Activated T-helper 1 cell treated with anti-CD3 and anti-CD28 coated beads, Interleukin-12 subunit alpha, Interleukin-12 subunit beta, Interleukin-2, Interleukin-4 antibody, amounts not matched to agents 30 ng/mL and 10 ng/mL and 1 ng/mL, durations not matched to agents 14 hours and 24 hours and 36 hours (primary cell): ENCODE results near the gene RMI1. TPM values are rescaled to one million over a fixed set of nuclear protein-coding genes. Genes with fewer than 3 reads are reported as not detected.
"Not testable (repeated sequence)": the region's sequence is repeated elsewhere in the genome, so short reads cannot be mapped to it uniquely, and the experiment has no call there.

Source experiments
- DNase-seq: peaks from one replicate; pipeline ENCODE4 v3.0.0; 2021; ENCODE audit warnings: low spot score
- H3K27ac Mint-ChIP-seq: one replicate; pipeline ENCODE4 v1.8.0; 2021; ENCODE audit warnings: mild to moderate bottlenecking, mixed read lengths
- H3K27me3 Mint-ChIP-seq: one replicate; pipeline ENCODE4 v1.8.0; 2022; ENCODE audit warnings: mild to moderate bottlenecking, moderate library complexity, mixed read lengths; ENCODE audit not compliant: insufficient read depth
- H3K36me3 Mint-ChIP-seq: one replicate; pipeline ENCODE4 v1.8.0; 2021; ENCODE audit warnings: low read depth, mixed read lengths
- H3K4me1 Mint-ChIP-seq: one replicate; pipeline ENCODE4 v1.8.0; 2021; ENCODE audit warnings: low read depth, mixed read lengths
- H3K4me3 Mint-ChIP-seq: one replicate; pipeline ENCODE4 v1.8.0; 2021; ENCODE audit warnings: mild to moderate bottlenecking, moderate library complexity, mixed read lengths
- H3K9me3 Mint-ChIP-seq: one replicate; pipeline ENCODE4 v1.8.0; 2021; ENCODE audit warnings: mixed read lengths
- intact Hi-C: fragments of 100-400 bp; cut with micrococcal nuclease; formaldehyde crosslinking; loops from one replicate; pipeline ENCODE4 v1.15.1; 2024
- total RNA-seq: library from RNA; stranded (reverse); gene quantifications from 2 replicates; pipeline ENCODE4 v1.2.3, GENCODE V29; 2022

Gene RMI1
- 25.6 and 27.4 TPM in 2 replicates for total RNA-seq

GRCh38 chr9:83980395-83981125 lies at the start of gene RMI1:
Gene RMI1, plus strand, starts transcription at chr9:83980805. Its CDS starts 20,182 bp downstream, at chr9:84000987.
- Mint-ChIP-seq H3K36me3 (peaks cover 41% of the 10 kb centered on the region), H3K4me3 (peak within 1 kb of the TSS; percentile 95), H3K4me1 (peaks cover 51% of the 10 kb centered on the region), H3K27ac (peak within 1 kb of the TSS; percentile 100), H3K27me3 (peaks cover 2% of the 10 kb centered on the region), H3K9me3 (no peaks in the 10 kb centered on the region)
- DNase-seq = peak; percentile 96
- intact Hi-C loops = loop anchor here (1.0 to 10.0 kb wide), 10 partner anchors 24 to 1762 kb away; partner anchors contain the start of genes GKAP1, IDNK, KIF27 and UBQLN1

- peaks cover 3% of the 10 kb centered on the region for H3K27me3 Mint-ChIP-seq
- H3K9me3 Mint-ChIP-seq = no peaks in the 10 kb centered on the region
- no peak for DNase-seq
- H3K36me3 Mint-ChIP-seq = no peaks in the 10 kb centered on the region
- intact Hi-C loops = no loop called here
- no peak overlapping the region for H3K27ac Mint-ChIP-seq
- peaks cover 13% of the 10 kb centered on the region for H3K4me1 Mint-ChIP-seq
- no peak overlapping the region for H3K4me3 Mint-ChIP-seq
Measured at GRCh38 chr9:83930881-83931280, 49.7 kb upstream of the RMI1 start.

- intact Hi-C loops = no loop called here
Measured at GRCh38 chr9:83932011-83932410, 48.6 kb upstream of the RMI1 start.

DNA sequence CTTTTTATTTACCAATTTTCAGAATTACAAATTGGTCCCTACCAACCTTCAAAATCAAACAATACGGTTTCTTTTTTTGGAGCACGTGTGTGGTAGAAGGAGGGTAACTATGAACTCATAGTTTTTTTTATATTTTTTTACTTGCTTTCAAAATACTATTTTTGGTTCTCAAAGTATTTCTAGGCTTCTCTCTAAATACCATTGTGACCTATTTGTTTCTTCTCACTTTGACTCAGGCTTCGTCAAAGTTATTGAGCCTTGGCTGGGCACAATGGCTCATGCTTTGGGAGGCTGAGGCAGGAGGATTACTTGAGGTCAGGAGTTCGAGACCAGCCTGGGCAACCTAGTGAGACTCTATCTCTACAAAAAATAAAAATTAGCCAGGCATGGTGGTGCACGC lies 47.8 kb upstream of the RMI1 start:
- intact Hi-C loops = no loop called here

More at GRCh38 chr9:83932011-83932410, 48.6 kb upstream of the RMI1 start:
- Mint-ChIP-seq H3K9me3 (no peaks in the 10 kb centered on the region), H3K27ac (no peak overlapping the region), H3K4me1 (peaks cover 13% of the 10 kb centered on the region), H3K36me3 (no peaks in the 10 kb centered on the region), H3K27me3 (peaks cover 3% of the 10 kb centered on the region), H3K4me3 (no peak overlapping the region)
- no peak for DNase-seq

GRCh38 chr9:83933790-83934189 lies 46.8 kb upstream of the RMI1 start:
- Mint-ChIP-seq H3K4me3 (no peak overlapping the region), H3K4me1 (peaks cover 19% of the 10 kb centered on the region), H3K27me3 (peaks cover 3% of the 10 kb centered on the region), H3K27ac (no peak overlapping the region), H3K9me3 (no peaks in the 10 kb centered on the region), H3K36me3 (peaks cover 4% of the 10 kb centered on the region)
- intact Hi-C loops = no loop called here
- DNase-seq = no peak

More for the DNA sequence above, 47.8 kb upstream of the RMI1 start:
- Mint-ChIP-seq H3K36me3 (peaks cover 2% of the 10 kb centered on the region), H3K27ac (no peak overlapping the region), H3K4me3 (no peak overlapping the region), H3K27me3 (peaks cover 3% of the 10 kb centered on the region), H3K4me1 (peaks cover 17% of the 10 kb centered on the region), H3K9me3 (no peaks in the 10 kb centered on the region)
- DNase-seq = no peak

GRCh38 chr9:83934569-83935275 lies 45.9 kb upstream of the RMI1 start:
- intact Hi-C loops = no loop called here
- Mint-ChIP-seq H3K36me3 (peaks cover 9% of the 10 kb centered on the region), H3K27me3 (peaks cover 3% of the 10 kb centered on the region), H3K27ac (no peak overlapping the region), H3K9me3 (no peaks in the 10 kb centered on the region), H3K4me1 (peaks cover 19% of the 10 kb centered on the region), H3K4me3 (no peak overlapping the region)
- DNase-seq = no peak

GRCh38 chr9:83935276-83935935 lies 45.2 kb upstream of the RMI1 start:
- Mint-ChIP-seq H3K27ac (no peak overlapping the region), H3K4me3 (no peak overlapping the region), H3K4me1 (peaks cover 19% of the 10 kb centered on the region), H3K9me3 (no peaks in the 10 kb centered on the region), H3K36me3 (peaks cover 9% of the 10 kb centered on the region), H3K27me3 (peaks cover 3% of the 10 kb centered on the region)
- intact Hi-C loops = no loop called here
- no peak for DNase-seq

DNA sequence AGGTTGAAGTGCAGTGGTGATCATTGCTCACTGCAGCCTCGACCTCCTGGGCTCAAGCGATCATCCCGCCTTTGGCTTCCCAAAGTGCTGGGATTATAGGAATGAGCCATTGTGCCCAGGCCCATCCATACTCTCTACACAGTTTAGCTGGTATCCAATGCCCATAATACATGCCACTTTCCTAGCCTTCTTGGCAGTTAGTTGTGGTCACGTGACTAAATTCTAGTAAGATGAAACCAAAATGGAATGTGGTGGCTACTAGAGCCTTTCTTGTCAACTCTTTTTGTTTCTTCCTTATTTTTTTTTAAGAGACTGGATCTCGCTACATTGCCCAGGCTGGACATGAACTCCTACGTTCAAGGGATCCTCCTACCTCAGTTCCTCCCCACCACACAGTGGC lies 44.1 kb upstream of the RMI1 start:
- intact Hi-C loops = no loop called here
- no peaks in the 10 kb centered on the region for H3K9me3 Mint-ChIP-seq
- peaks cover 2% of the 10 kb centered on the region for H3K27me3 Mint-ChIP-seq
- no peak overlapping the region for H3K4me3 Mint-ChIP-seq
- peaks cover 12% of the 10 kb centered on the region for H3K4me1 Mint-ChIP-seq
- H3K36me3 Mint-ChIP-seq = peaks cover 15% of the 10 kb centered on the region
- no peak for DNase-seq
- no peak overlapping the region for H3K27ac Mint-ChIP-seq

GRCh38 chr9:83937861-83938455 lies 42.6 kb upstream of the RMI1 start:
- peak; percentile 20 for DNase-seq
- Mint-ChIP-seq H3K9me3 (no peaks in the 10 kb centered on the region), H3K27me3 (peaks cover 2% of the 10 kb centered on the region), H3K27ac (no peak overlapping the region), H3K4me3 (no peak overlapping the region), H3K4me1 (peaks cover 5% of the 10 kb centered on the region), H3K36me3 (peaks cover 15% of the 10 kb centered on the region)
- intact Hi-C loops = loop anchor here (1.0 kb wide), 4 partner anchors 17 to 377 kb away; partner anchors contain the start of gene KIF27

- DNase-seq = no peak
- Mint-ChIP-seq H3K36me3 (peaks cover 26% of the 10 kb centered on the region), H3K27me3 (no peaks in the 10 kb centered on the region), H3K9me3 (no peaks in the 10 kb centered on the region), H3K27ac (no peak overlapping the region), H3K4me3 (no peak overlapping the region), H3K4me1 (peaks cover 5% of the 10 kb centered on the region)
- intact Hi-C loops = no loop called here
Measured at GRCh38 chr9:83940590-83941303, 39.9 kb upstream of the RMI1 start.

DNA sequence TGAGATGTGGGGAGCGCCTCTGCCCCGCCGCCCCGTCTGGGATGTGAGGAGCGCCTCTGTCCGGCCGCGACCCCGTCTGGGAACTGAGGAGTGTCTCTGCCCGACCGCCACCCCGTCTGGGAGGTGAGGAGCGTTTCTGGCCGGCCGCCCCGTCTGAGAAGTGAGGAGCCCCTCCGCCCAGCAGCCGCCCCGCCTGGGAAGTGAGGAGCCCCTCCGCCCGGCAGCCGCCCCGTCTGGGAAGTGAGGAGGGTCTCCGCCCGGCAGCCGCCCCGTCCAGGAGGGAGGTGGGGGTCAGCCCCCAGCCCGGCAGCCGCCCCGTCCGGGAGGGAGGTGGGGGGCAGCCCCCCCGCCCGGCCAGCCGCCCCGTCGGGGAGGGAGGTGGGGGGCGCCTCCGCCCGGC lies 32.5 kb upstream of the RMI1 start:
- H3K27me3 Mint-ChIP-seq, H3K4me1 Mint-ChIP-seq, intact Hi-C loops, DNase-seq, H3K4me3 Mint-ChIP-seq, H3K9me3 Mint-ChIP-seq, H3K27ac Mint-ChIP-seq: not testable (repeated sequence)
- H3K36me3 Mint-ChIP-seq = peaks cover 22% of the 10 kb centered on the region

GRCh38 chr9:83956086-83956435 lies 24.5 kb upstream of the RMI1 start:
- H3K4me1 Mint-ChIP-seq = peaks cover 17% of the 10 kb centered on the region
- H3K9me3 Mint-ChIP-seq = no peaks in the 10 kb centered on the region
- peak overlapping the region; percentile 94 for H3K27ac Mint-ChIP-seq
- no peaks in the 10 kb centered on the region for H3K27me3 Mint-ChIP-seq
- intact Hi-C loops = loop anchor here (1.0 kb wide), 4 partner anchors 9 to 333 kb away; partner anchors contain the start of genes HNRNPK, IDNK, KIF27 and RMI1
- H3K4me3 Mint-ChIP-seq = peak overlapping the region; percentile 92
- peaks cover 7% of the 10 kb centered on the region for H3K36me3 Mint-ChIP-seq
- DNase-seq = peak; percentile 13
